ENCODE results near the gene PTPN12. TPM values are rescaled to one million over a fixed set of nuclear protein-coding genes. Genes with fewer than 3 reads are reported as not detected.

Gene PTPN12
- total RNA-seq, 1 experiment from 2014 or later, result 82.1 TPM

GRCh38 chr7:77684030-77684429 lies 146.9 kb downstream of the PTPN12 start:
- no TSS peak for BruUV-seq (replicated peaks)
- Histone ChIP-seq H3K27ac (ENCODE audit: low read length) (no peak overlapping the region), H3K4me3 (ENCODE audit: low read depth in 2 of 2, low read length in 2 of 2) (no peak overlapping the region), H3K36me3 (ENCODE audit: control insufficient read depth, insufficient read depth, low read length) (no peaks in the 10 kb centered on the region; the same call in 1 of the 2 replicates), H3K27me3 (ENCODE audit: control insufficient read depth, insufficient read depth, low read length) (no peaks in the 10 kb centered on the region), H3K9me3 (ENCODE audit: control insufficient read depth, insufficient read depth, low read depth, low read length) (no peaks in the 10 kb centered on the region), H3K4me1 (ENCODE audit: control insufficient read depth, insufficient read depth, low read length) (no peaks in the 10 kb centered on the region)
- DNase-seq (ENCODE audit: low read depth, low spot score) (no peak), ATAC-seq (no peak)
- intact Hi-C loops (cut with micrococcal nuclease; ENCODE audit: unreplicated experiment) (no loop called here), in situ Hi-C loops (cut with HindIII; ENCODE audit: low pct_unique_long_range_greater_than_20kb, low sequenced_read_pairs) (no loop called here)
- CTCF ChIA-PET, result no interaction called here
- POLR2A ChIA-PET, result no interaction called here
- TF ChIP-seq TCF7L2 (IDR thresholded peaks at IDR 0.05; ENCODE audit: low read depth, low read length) (no peak), SIN3A (IDR thresholded peaks at IDR 0.05; ENCODE audit: borderline replicate concordance, insufficient read depth, low read depth, low read length) (no peak), POLR2AphosphoS5 (IDR thresholded peaks at IDR 0.05; ENCODE audit: low read depth, low read length) (no peak)

GRCh38 chr7:77685233-77685632 lies 148.1 kb downstream of the PTPN12 start:
- no peaks in the 10 kb centered on the region; the same call in 1 of the 2 replicates for H3K36me3 ChIP-seq (ENCODE audit: control insufficient read depth, insufficient read depth, low read length)
- ChIA-PET CTCF (interaction anchor here (0.5 to 0.6 kb wide), 2 partner anchors 26 to 103 kb away, joined by 3 read pairs; no protein-coding TSS in a partner anchor), POLR2A (no interaction called here)
- H3K4me1 ChIP-seq (ENCODE audit: control insufficient read depth, insufficient read depth, low read length), result no peaks in the 10 kb centered on the region
- DNase-seq (ENCODE audit: low read depth, low spot score), result no peak
- TF ChIP-seq REST (IDR thresholded peaks at IDR 0.05; ENCODE audit: insufficient read depth in 1 of 2, low read depth in 2 of 2, low read length in 1 of 2) (no peak), CTCF (IDR thresholded peaks at IDR 0.05) (no peak), SIN3A (IDR thresholded peaks at IDR 0.05; ENCODE audit: borderline replicate concordance, insufficient read depth, low read depth, low read length) (no peak), POLR2AphosphoS5 (IDR thresholded peaks at IDR 0.05; ENCODE audit: low read depth, low read length) (no peak), TCF7L2 (IDR thresholded peaks at IDR 0.05; ENCODE audit: low read depth, low read length) (no peak)
- in situ Hi-C loops (cut with HindIII; ENCODE audit: low pct_unique_long_range_greater_than_20kb, low sequenced_read_pairs) (no loop called here), intact Hi-C loops (cut with micrococcal nuclease; ENCODE audit: unreplicated experiment) (no loop called here)
- no peak overlapping the region for H3K27ac ChIP-seq (ENCODE audit: low read length)
- BruUV-seq (replicated peaks), result no TSS peak
- no peak for ATAC-seq
- no peaks in the 10 kb centered on the region for H3K27me3 ChIP-seq (ENCODE audit: control insufficient read depth, insufficient read depth, low read length)
- H3K9me3 ChIP-seq (ENCODE audit: control insufficient read depth, insufficient read depth, low read depth, low read length), result no peaks in the 10 kb centered on the region
- no peak overlapping the region for H3K4me3 ChIP-seq (ENCODE audit: low read depth in 2 of 2, low read length in 2 of 2)

- Histone ChIP-seq H3K4me1 (ENCODE audit: control insufficient read depth, insufficient read depth, low read length) (no peaks in the 10 kb centered on the region), H3K4me3 (ENCODE audit: low read depth in 2 of 2, low read length in 2 of 2) (no peak overlapping the region), H3K9me3 (ENCODE audit: control insufficient read depth, insufficient read depth, low read depth, low read length) (no peaks in the 10 kb centered on the region), H3K27ac (ENCODE audit: low read length) (no peak overlapping the region), H3K27me3 (ENCODE audit: control insufficient read depth, insufficient read depth, low read length) (no peaks in the 10 kb centered on the region), H3K36me3 (ENCODE audit: control insufficient read depth, insufficient read depth, low read length) (no peaks in the 10 kb centered on the region; the same call in 1 of the 2 replicates)
- TF ChIP-seq SIN3A (IDR thresholded peaks at IDR 0.05; ENCODE audit: borderline replicate concordance, insufficient read depth, low read depth, low read length) (no peak), CTCF (IDR thresholded peaks at IDR 0.05) (no peak), REST (IDR thresholded peaks at IDR 0.05; ENCODE audit: insufficient read depth in 1 of 2, low read depth in 2 of 2, low read length in 1 of 2) (no peak), POLR2AphosphoS5 (IDR thresholded peaks at IDR 0.05; ENCODE audit: low read depth, low read length) (no peak), TCF7L2 (IDR thresholded peaks at IDR 0.05; ENCODE audit: low read depth, low read length) (no peak)
- ATAC-seq, result no peak
- BruUV-seq (replicated peaks), result TSS peak; percentile 43
- no peak for DNase-seq (ENCODE audit: low read depth, low spot score)
- in situ Hi-C loops (cut with HindIII; ENCODE audit: low pct_unique_long_range_greater_than_20kb, low sequenced_read_pairs) (no loop called here), intact Hi-C loops (cut with micrococcal nuclease; ENCODE audit: unreplicated experiment) (no loop called here)
- POLR2A ChIA-PET, result no interaction called here
- CTCF ChIA-PET, result no interaction called here
Measured at GRCh38 chr7:77687100-77687746, 150.1 kb downstream of the PTPN12 start.

Data from Panc1 (cell line).